NCI-H2227 (cell line): ENCODE data around the gene TCF20.

ENCODE experiments used
- DNase-seq: peaks from one replicate; lab custom pipeline; 2025; ENCODE audit not compliant: unreplicated experiment; lab: John Stamatoyannopoulos, UW

The TCF20 gene

DNA sequence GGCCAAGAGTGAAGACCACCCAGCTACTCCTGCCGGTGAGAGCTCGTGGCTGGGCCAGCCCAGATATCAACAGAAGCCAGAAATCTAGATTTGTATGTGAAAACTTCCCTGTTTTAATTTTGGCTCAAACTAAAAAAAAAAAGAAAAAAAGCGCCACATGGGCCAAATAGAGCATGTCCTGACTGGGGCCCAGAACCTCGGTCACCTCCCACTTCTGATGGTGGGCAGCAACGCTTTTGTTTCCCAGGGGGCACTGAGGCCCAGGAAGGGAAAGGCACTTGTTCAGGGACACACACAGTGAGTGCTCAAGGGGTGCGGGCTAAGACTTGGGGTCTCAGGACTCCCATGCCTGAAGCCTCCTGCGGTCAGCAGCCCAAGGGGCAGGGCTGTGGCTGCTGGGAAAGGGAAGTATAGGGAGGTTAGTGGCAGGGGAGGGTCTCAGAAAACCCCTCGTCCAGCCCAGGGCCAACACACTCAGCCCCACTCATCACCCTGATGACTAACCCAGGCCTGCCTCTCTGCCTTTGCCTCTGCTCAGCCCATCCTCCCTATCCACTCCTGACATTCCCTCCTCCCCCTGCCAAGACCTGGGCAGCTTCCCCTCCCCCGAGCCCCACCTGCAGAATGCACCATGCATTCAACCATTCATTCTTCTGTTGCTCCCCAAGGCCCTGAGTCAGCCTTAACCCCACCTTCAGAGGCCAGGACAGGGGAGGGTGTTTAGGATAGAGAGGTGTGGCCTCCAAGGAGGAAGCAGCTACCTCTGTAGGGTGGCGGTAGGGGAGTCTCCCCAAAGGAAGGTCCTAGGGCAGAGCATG is 30.0 kb upstream of the TCF20 start:
- no peak for DNase-seq

DNA sequence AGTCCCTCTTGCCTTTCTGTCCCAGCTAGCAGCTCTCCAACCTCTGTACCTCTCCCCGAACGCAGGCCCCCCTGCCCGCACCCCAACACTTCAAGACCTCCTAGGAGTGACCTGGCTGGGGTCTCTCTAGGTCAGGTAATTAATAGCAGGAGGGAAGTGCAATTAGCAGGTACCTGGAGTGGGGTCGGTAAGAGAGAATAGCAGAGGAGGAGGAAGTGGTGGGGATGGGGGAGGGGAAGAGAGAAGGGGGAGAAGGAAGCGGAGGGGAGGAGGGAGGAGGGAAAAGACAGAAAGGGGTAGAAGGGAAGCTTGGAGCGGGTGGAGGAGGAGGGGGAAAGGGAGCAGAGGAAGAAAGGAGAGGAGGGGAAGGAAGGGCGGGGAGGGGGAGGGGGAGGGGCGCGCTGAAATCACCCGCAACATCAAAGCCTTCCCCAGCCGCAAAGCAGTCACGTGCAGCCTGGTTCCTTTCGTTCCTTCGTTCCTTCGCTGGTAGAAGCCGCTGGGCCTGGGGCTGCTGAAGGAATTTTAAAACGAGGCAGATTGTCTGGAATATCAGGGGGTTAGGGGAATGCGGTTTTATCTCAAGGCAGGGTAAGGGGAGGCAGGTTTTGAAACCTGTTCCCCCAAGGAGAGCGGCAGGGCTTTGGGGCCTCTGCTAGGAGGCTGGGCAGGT is 29.3 kb upstream of the TCF20 start:
- DNase-seq: peak; percentile 53

DNA sequence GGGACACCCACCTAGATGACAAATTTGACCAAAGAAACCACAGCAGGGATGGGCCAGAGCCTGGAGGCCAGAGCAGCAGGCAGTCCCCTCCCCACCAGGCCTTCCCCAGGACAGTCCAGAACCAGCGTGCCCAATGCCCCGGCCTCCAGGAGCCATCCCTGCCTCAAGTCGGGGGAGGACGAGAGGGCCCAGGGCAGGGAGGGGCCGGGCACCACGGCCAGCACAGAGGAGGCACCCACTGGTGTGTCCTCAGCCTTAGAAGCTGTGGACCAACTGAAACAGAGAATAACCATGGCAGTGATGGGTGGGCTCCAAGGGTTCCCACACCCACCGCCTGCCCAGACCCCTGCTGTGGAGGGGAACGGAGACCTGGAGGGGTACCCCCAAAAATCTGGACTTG is 28.3 kb upstream of the TCF20 start:
- DNase-seq: no peak

DNA sequence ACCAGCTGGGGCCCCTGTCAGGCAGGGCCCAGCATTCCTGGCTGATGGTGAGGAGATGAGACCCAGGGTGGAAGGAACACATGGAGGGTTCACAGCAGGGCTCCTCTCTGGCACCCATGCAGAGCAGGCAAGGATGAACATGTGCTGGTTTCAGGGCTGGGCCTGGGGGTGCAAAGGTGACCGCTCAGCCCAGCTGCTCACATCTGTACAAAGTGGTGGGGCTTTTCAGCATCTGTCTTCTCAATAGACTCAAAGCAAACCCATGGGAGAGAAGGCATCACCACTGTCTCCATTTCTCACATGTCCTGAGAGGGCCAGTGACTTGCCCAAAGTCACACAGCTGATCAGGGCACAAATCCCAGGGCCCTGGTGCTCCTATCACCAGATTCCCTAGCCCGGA is 27.3 kb upstream of the TCF20 start:
- DNase-seq: no peak

DNA sequence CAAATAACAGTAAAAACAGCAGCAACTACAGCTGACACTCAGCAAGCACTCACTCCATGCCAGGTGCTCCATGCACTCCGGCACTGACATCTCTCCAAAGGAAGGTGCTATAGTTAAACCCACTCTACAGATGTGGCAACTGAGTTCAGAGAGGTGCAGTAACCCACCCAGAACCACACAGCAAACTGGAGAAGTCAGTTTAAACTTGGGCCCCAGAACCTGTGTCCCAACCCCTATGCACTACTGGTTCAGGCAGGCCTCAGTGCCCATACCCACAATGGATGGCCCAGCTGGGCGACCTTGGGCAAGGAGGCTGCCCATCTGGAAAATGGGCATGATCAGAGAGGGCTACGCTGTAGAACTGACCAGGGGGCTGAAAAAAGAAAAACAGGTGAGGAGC is 26.4 kb upstream of the TCF20 start:
- no peak for DNase-seq

DNA sequence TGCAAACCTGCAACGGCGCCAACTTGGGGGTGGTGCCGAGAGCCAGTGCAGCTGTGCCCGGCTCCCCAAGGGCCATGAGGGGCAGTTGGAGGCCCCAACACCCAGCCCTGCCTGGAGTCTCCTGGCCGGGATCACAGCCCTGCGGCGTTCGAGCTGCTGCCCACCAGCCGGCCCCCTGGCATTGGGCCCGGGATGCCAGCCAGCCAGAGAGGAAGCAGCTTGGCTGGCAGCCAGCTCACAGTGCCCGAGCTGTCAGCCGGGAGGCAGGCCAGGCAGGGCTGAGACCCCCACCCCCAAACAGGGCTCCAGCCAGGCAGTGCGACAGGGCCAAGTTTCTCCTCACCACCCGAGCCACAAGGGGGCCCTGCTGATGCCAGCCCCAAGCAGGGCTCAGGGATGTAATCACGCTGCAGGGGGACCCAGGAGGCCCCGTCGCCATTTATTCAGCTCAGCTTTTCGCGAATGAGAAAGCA is 26.0 kb upstream of the TCF20 start:
- DNase-seq: peak; percentile 21

DNA sequence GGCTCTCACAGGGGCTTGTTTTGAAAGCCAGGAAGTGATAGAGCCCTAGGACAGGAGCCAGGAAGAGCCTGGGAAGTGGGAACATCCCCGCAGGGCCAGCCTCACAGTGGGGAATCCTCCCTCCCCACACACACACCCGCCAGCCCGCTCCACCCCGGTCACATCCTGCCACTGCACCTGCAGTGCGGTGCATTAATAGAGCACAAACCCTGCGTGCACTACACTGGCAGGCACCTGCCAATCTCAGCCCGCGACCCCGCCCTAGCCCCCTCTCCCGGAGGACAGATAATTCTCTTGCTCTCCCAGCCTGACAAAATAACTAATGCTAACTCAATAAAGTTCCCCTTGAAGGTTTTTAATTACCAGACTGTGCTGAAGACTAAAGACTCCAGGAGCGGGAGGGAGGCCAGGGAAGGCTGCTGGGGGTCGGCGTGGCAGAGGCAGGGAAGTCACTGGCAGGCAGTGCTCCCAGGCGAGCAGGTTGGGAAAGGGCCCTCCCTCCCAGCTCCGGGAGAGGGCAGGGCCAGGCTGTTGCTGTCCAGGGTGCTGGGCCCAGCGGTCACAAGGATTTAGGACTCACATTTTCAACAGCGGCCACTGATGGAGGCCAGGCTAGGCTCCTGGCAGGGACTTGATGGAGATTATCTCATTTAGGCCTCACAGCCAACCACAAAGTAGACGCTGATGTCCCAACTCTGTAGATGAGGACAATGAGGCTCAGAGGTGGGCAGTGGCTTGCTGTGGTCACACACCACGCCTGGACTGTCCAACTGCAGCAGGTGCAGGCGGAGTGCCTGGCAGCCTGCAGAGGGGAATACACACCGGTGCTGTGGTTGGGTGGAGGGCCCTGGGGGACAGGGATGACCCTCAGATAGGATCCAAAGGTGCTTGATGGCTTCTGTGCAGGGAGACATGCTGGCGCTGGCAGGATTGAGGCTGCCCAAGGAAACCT is 23.9 kb upstream of the TCF20 start:
- DNase-seq: peak; percentile 38

DNA sequence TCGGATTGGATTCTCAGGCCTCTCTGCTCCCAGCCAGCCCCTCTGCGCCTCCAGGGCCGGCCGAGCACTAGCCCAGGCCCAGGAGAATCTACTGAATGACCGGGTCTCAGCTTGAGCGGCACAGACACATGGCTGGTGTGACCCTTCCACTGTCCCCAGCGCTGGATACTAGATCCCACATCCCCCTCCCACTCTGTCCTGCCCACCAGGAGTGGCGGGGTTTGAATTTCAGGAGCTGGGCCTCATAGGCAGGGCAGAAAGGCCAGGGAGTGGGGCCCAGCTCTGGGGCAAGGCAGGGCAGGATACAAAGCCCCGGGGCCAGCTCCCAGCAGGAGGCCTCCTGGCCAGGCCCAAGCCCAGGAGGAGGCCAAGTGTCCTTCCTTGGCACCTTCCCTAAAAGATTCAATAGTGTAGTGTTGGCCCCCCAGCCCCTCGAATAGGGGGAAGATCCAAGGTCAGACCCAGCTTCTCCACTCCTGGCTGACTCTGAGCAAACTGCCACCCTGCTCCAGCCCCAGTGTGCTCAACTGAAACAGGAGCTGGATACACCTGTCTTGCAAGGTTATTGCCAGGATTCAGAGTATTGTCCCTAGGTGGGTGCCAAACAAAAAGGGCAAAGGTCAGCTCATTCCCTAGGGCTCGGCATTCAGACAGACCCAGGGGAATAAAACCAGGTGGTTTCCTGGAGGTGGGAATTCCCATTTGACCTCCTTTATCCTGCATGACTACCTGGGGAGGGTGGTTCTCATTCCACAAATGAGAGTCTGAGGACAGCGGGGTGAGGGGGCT is 22.5 kb upstream of the TCF20 start:
- no peak for DNase-seq

DNA sequence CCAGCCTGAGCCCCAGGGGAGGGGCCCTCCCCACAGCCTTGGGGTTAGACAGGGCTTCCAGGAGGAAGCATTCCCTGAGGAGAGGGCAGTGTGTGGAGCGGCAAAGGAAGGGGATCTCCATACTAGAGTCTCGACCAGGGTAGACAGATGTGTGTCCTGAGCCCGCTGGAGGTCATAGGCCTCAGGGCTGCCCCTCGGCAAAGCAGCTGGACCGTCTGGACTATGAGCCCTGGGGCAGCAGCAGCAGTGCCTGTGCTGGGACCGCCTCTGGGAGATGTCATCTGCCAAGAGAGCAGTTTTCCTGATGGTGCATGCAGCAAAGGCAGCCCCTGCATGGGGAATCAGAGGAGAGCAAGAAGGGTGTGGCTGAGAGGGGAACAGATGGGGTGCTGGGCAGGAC is 20.8 kb upstream of the TCF20 start:
- DNase-seq: no peak

DNA sequence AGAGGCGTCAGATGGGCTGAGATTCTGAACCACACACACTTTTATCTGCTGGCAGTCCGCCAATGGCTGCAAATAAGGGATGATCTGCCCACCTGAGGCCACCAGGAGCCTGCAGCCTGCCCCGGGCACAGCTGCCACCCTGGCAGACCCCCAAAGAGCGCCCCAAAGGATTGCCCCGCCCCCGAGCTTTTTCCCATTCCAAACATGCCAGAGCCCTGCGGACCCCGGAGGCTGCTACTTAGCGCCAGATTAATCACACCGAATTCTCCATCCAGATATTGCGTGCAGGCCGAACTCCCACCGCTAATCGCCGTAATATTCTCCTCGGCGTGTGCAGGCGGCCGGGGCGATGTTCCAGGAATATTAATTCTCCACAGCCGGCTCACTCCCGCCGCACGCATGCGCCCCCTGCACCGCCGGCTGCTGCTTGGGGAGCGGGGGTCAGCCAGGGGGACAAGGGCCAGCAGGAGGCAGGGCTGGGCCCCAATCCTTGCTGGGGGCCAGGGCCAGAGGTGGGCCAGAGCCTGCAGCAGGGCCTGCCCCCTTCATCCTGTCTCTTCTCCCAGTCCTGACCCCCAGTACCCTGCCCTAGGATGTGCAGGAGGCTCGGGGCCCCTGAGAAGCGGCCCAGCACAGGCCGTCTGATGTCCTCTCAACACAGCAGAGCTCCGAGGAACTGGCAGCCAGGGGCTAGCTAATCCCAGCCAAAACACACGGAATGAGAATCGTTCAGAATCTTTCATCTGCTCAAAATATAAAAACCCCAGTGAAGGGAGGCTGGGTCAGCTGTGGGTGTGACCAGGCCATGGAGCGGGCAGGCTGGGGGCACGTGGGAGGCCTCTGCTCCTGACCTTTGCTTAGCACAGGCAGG is 19.5 kb upstream of the TCF20 start:
- peak; percentile 79 for DNase-seq

DNA sequence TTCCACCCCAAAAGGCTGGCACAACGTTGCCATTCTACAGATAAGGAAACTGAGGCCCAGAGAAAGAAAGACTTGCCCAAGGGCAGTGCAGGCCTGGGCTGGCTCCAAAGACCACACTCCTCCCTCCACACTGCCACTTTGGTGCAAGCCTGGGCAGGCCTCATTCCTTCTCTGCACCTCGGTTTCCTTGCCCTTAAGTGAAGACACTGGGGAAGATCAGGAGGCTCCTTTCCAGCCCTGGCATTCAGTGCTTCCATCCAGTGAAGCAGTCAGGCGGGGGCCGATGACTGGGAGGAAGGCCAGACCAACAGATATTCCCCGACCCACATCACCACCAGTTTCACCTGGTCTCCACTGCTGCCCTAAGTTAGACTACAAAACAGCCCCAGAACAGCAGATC is 18.3 kb upstream of the TCF20 start:
- DNase-seq: no peak

DNA sequence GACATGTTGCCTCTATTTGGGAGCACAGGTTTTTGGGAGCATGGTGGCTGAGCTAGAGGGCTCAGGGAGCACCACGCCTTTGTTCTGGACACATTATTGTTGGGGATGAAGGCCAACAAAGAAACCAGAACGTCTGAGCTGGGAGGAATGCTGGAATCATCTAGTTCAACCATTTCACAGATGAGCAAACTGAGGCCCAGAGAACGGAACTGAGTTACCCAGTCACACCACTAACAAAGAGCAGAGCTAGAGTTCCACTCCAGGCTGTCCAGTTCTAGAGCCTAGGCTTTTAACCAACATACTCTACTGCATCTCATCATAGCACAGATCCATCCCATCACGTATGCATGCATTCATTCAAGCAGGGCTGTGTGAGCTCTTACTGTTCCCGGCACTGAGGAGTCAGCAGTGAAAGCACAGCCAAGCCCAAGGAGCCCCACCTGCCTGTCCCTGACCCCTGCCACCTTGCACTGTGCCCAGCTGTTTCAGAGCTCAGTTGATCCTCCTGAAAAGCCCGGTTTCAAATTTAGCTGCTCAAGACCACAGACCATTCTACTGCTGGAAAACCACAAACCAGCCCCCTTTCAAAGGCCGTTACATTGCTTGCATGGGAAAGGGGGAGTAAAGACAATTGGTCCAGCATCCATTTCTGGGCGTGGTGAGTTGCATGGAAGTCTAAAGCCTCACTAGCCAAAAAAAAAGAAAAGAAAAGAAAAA is 16.9 kb upstream of the TCF20 start:
- DNase-seq: no peak

DNA sequence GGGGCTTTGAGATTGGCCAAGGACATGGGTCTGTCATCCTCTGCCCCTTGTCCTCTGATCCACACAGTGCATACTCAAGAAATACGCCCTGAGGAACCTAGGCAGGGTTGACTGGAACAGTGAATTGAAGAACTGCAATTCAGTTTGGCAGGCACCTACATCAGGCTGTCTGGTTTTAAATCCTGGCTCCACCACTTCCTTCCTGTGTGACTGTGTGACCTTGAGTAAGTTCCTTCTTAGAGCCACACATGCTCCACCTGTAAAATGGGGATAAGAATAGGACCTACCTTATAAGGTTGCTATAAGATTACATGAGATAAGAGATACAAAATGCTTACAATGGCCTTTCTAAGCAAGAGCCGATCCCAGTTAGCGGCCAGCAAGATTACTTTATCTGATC is 15.8 kb upstream of the TCF20 start:
- no peak for DNase-seq

DNA sequence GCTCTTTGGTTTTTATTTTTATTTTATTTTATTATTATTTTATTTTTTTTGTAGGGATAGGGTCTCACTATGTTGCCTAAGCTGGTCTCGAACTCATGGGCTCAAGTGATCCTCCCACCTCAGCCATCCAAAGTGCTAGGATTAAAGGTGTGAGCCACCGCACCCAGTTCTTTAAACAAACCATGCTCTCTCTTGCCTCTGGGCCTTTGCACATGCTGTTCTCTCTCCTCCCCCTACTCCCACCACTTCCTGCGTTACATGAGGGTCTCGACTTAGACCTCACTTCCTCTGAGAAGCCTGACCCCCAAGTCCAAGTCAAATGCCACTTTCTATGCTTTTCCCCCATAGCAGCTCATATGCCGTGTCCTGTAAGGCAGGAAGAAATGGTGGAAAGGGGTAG is 15.2 kb upstream of the TCF20 start:
- DNase-seq: no peak

DNA sequence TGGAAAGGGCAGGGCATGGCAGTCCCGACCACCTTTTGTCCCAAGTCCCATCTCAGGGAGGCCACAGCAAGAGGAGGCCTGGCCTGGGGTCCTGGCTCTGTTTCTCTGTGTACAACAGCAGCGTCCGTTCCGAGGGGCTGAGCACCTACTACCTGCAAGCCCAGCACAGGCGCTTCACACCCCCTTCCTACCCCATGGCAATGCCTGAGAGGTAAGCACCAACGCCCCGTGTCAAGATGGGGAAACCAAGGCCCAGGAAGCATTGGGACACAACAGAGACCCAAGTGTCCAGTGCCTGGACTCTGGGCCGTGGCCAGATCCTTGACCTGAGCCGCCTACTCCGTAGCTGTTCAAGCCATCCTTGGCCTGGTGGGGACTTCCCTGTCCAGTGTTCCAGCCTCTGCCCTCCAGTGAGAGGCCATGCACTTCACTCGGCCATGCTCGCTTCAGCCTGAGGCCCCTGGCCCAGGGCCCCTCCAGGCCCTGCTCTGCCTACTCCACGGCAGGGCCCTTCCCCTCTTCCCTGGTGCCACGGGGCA is 14.3 kb upstream of the TCF20 start:
- DNase-seq: no peak

DNA sequence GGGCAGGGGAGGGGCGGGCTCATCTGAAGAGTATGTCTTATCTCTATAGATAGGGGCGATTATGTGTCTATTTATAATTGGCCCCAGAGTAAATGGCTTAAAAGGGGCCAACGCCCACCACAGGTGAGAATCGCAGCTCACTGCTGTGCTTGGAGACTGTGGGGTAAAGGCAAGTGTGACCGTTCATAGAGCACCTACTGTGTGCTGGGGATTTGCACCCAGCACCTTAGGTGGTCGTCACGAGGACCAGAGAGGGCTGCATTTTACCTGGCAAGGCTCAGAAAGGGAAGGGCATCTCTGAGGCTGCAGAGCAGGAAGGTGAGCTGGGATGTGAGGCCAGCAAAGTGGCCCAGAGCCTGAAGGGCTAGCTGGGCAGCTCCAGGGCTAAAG is 13.7 kb upstream of the TCF20 start:
- no peak for DNase-seq

DNA sequence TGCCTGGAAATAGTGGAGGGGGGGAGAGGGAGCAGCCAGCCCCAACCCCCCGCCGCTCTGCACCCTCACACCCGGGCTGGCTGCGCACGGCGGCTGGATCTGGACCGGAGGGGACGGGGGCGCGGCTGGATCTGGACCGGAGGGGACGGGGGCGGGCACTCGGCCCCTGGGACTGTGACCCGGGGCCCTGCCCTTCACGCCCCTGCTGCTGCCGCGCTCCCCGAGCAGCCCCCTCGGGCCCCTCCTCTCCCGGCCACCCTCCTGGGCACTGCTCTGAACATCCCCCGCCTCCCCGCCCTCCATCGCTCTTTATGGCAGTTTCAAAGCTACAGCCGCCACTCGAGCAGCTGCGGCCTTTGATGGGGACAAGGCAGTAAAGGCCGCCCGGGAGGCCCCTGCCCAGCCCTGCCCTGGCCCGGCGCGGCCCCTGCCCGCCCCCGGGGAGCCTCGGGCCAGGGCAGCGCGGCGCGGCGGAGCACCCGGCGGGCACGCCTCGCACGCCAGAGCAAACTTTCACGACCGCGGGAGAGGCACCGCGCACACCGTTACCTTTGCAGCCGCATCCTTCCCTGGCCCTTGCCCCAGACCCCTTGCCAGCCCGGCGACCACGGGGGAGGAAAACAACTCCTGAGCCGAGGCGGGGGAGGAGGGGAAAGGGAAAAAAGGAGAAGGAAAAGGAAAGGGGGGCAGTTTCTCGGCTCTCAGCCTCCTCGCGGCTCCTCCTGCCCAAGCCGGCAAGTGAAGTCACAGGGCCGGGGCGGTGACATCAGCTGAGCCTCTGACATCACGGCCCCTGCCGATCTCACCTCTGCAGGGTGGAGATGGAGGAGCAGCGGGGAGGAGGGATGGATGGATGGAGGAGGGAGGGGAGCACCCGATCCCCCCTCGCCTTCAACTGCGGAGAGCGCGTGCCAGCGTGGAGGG is 13.1 kb upstream of the TCF20 start:
- DNase-seq: peak; percentile 75

DNA sequence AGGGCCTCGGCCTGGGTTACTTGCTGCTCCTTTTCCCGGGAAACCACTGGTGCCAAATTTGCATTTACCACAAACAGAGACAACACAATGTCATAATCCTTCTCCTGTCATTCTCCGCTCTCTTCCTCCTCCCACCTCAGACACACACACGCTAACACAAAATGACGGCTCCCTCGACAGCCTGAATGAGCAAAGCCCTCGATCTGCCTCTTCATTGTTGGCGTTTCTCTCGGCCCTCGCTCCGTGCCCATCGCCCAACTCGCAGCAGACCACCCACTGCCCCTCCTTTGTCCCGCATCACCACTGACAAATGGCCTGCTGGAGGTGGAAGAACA is 12.5 kb upstream of the TCF20 start:
- DNase-seq: peak; percentile 53
